Esophagus squamous epithelium (tissue), 4 donors: Measurements from ENCODE around the gene SUPT6H.

ENCODE experiments used
- CTCF ChIP-seq, 6 experiments: fragments of 450-650 bp in 4 of 6; fragments of 200-600 bp in 2 of 6; sonication (generic) in 2 of 6; IDR thresholded peaks; one replicate each; pipeline ENCODE4 v1.5.1; 2016 to 2019; ENCODE audit warnings: antibody characterized with exemption in 6 of 6, mild to moderate bottlenecking in 4 of 6, moderate library complexity in 4 of 6
- POLR2A ChIP-seq, 4 donors: fragments of 450-650 bp; IDR thresholded peaks; one replicate each; pipeline ENCODE4 v1.6.1; 2017; ENCODE audit warnings: antibody characterized with exemption in 4 of 4, mild to moderate bottlenecking in 4 of 4, moderate library complexity in 3 of 4

- no peak for TF ChIP-seq CTCF (IDR thresholded peaks at IDR 0.05)
- TF ChIP-seq POLR2A (IDR thresholded peaks at IDR 0.05) = no peak
Observed at GRCh38 chr17:28714281-28714680, 52.3 kb downstream of the SUPT6H start.
